ENCODE data around the gene ANAPC4.

The ANAPC4 gene

DNA sequence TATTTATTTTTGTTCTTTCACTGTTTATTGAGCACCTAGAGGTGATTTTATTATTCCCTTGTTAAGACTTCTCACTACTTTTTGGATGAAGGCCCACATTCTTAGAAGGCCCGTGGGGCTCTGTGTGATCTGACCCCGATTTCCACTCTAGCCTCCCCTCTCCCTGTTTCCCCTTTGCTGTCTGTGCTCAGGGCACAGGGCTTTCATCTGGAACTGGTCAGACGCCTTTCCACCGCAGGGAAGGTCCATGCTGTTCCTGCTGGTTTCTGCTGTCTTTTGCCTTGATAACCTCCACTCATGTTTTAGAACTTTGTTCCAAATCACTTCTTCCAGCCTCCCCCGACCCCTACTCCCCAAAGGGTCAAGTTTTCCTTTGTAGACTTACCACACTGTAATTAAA is 31.3 kb upstream of the ANAPC4 start:
- Histone ChIP-seq H3K9me3 (no peaks in the 10 kb centered on the region), H3K36me3 (peaks cover 3% of the 10 kb centered on the region; the same call in 1 of the 2 replicates), H3K4me3 (ENCODE audit: low read depth, low read length) (no peak overlapping the region), H3K27me3 (no peaks in the 10 kb centered on the region), H3K4me1 (no peaks in the 10 kb centered on the region)
- TF ChIP-seq, protein P1, sequence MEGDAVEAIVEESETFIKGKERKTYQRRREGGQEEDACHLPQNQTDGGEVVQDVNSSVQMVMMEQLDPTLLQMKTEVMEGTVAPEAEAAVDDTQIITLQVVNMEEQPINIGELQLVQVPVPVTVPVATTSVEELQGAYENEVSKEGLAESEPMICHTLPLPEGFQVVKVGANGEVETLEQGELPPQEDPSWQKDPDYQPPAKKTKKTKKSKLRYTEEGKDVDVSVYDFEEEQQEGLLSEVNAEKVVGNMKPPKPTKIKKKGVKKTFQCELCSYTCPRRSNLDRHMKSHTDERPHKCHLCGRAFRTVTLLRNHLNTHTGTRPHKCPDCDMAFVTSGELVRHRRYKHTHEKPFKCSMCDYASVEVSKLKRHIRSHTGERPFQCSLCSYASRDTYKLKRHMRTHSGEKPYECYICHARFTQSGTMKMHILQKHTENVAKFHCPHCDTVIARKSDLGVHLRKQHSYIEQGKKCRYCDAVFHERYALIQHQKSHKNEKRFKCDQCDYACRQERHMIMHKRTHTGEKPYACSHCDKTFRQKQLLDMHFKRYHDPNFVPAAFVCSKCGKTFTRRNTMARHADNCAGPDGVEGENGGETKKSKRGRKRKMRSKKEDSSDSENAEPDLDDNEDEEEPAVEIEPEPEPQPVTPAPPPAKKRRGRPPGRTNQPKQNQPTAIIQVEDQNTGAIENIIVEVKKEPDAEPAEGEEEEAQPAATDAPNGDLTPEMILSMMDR (IDR thresholded peaks at IDR 0.05; ENCODE audit: low read depth, low read length) = no peak
- DNase-seq = no peak

DNA sequence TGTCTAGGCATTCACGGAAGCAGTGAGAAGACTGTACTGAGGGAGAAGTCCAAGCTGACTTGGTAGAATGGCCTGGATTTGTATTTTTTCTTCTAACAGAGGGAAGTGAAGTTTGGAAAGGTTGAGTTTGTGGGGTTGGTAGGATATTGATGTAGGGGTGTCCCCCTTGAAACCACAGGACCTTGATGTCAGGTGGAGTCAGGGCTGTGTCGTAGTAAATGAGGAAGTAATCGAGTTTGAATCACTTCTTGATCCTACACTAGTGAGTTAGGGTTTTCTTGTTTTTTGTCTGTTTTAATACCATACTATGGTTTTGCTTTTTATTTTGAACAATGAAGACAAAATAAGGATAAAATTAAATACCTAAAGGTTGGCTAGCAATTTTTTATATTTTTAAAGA is 30.1 kb upstream of the ANAPC4 start:
- DNase-seq = no peak
- Histone ChIP-seq H3K4me1 (no peaks in the 10 kb centered on the region), H3K27me3 (no peaks in the 10 kb centered on the region), H3K36me3 (peaks cover 4% of the 10 kb centered on the region; the same call in 1 of the 2 replicates), H3K4me3 (ENCODE audit: low read depth, low read length) (no peak overlapping the region), H3K9me3 (no peaks in the 10 kb centered on the region)
- TF ChIP-seq, protein P1 (IDR thresholded peaks at IDR 0.05; ENCODE audit: low read depth, low read length) = no peak

DNA sequence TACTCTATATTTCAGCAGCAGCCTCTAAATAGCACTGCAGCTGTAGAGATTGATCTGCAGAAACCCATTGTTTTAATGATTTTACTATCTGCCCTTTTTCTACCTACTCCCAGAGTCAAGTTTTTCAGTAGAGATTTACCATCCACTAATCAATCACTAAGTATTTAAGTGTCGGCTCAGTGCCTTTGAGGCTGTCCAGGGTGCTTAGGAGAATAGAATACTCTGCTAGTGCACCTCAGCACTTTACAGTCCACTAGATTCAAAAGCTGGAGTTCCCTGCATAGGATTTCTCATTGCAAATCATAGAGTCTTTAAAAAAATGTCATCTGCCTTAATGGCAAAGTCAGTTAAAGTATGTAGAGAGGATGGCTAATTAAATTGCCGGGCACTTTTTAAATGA is 29.6 kb upstream of the ANAPC4 start:
- H3K27me3 ChIP-seq = no peaks in the 10 kb centered on the region
- H3K4me1 ChIP-seq = no peaks in the 10 kb centered on the region
- H3K4me3 ChIP-seq (ENCODE audit: low read depth, low read length) = no peak overlapping the region
- H3K9me3 ChIP-seq = no peaks in the 10 kb centered on the region
- peaks cover 4% of the 10 kb centered on the region; the same call in 1 of the 2 replicates for H3K36me3 ChIP-seq
- DNase-seq = no peak
- TF ChIP-seq, protein P1 (IDR thresholded peaks at IDR 0.05; ENCODE audit: low read depth, low read length) = no peak

DNA sequence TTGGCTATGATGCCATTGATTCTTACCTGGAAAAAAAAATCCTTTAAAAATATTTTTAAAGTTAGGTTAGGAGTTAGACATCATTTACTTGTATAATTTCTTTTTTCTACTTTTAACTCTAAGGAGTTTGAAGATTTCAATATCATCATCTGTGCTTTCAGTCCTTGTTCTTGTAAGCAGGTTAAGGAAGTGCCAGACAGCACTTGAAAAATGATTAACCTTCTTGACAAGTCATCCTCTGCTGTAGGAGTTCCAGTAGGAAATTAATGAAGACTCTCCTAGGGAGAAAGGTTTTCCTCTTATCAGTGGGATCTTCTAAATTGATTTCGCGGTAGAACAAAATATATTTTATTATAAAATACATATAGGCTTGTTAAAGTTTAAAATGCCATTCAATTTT is 29.1 kb upstream of the ANAPC4 start:
- no peaks in the 10 kb centered on the region for H3K4me1 ChIP-seq
- peaks cover 4% of the 10 kb centered on the region; the same call in 1 of the 2 replicates for H3K36me3 ChIP-seq
- no peaks in the 10 kb centered on the region for H3K27me3 ChIP-seq
- H3K4me3 ChIP-seq (ENCODE audit: low read depth, low read length) = no peak overlapping the region
- DNase-seq = no peak
- TF ChIP-seq, protein P1 (IDR thresholded peaks at IDR 0.05; ENCODE audit: low read depth, low read length) = no peak
- no peaks in the 10 kb centered on the region for H3K9me3 ChIP-seq

DNA sequence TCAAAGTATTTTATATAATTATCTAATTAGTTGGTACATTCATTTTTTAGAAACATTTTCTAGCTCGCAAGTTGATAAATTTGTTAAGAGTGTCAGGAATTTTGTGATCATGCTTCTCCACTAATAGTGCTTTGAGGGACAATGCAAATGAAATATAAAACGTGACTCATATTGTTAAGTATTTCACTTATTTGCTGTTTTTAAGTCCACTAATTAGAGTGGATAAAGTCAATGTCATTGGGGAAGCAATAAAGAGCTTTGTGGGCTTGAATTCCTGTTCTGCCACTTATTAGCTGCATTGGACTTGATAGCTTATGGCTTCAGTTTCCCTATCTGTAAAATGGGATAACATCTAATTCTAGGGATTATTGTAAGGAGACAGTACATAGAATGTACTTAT is 26.5 kb upstream of the ANAPC4 start:
- no peak for DNase-seq
- H3K4me1 ChIP-seq = no peaks in the 10 kb centered on the region
- no peaks in the 10 kb centered on the region for H3K27me3 ChIP-seq
- TF ChIP-seq, protein P1 (IDR thresholded peaks at IDR 0.05; ENCODE audit: low read depth, low read length) = no peak
- H3K4me3 ChIP-seq (ENCODE audit: low read depth, low read length) = no peak overlapping the region
- H3K36me3 ChIP-seq = peaks cover 4% of the 10 kb centered on the region; the same call in 1 of the 2 replicates
- H3K9me3 ChIP-seq = no peaks in the 10 kb centered on the region

DNA sequence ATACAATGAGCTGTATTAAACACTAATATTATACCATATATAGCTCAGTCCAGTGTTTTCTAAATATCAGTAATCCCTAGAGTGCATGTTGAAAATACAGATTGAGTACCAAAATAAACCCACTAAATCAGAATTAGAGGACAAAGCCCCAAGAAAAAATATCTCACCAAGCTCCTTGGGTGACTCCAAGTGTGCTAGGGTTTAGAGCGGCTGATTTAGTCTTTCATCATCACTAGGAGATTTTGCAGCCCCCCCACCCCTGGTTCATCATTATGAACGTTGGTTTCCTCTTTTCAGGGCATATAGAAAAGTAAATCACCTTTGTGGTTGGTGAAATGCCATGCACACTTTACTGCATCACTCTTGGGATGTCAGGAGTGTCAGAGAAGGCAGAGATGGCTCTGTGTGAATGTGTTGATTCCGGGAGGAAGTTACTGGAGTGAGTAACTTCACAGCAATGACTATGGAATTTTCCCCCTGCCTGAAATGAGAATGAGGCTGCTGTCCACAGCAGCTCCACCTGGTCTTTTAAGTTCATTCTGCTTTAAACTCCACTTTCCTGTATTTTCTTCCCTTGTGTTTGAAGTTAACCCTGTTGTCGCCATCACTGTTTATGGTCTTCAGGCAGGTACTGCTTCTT is 25.2 kb upstream of the ANAPC4 start:
- H3K36me3 ChIP-seq = peaks cover 4% of the 10 kb centered on the region; the same call in 1 of the 2 replicates
- no peaks in the 10 kb centered on the region for H3K9me3 ChIP-seq
- H3K27me3 ChIP-seq = no peaks in the 10 kb centered on the region
- DNase-seq = no peak
- TF ChIP-seq, protein P1 (IDR thresholded peaks at IDR 0.05; ENCODE audit: low read depth, low read length) = no peak
- H3K4me1 ChIP-seq = no peaks in the 10 kb centered on the region
- no peak overlapping the region for H3K4me3 ChIP-seq (ENCODE audit: low read depth, low read length)
